ENCODE results near the gene KITLG. TPM values are rescaled to one million over a fixed set of nuclear protein-coding genes. Genes with fewer than 3 reads are reported as not detected.
A peak's percentile ranks its signal among the peaks of the same experiment; 100 is the strongest.

The KITLG gene
- total and polyA plus RNA-seq, 4 donors: 15.4 to 34.3 (median 20.2) TPM

DNA sequence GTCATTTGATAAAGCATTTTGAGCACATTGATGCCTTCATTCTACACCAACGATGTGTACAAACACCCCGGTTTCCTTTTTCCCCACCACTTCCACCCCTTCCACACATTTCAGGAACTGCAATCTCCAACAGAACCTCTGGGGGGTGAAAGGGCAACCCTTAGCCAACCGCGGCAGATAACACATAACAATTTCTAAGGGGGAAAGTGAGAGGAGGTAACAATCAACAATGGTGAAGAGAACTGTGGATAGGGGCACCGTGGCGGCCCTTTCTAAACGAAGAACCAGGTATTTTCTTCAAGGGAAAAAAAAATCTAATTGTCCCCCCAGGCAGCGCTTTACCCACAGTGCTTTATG is 1.1 kb downstream of the KITLG start:
- peak overlapping the region; percentile 79 for H3K4me3 ChIP-seq (ENCODE audit: low read depth, low read length)
- DNase-seq (ENCODE audit: low read depth in 4 of 6, low spot score in 6 of 6): peak in 2 of 6 donors; percentile 63 to 68
- no peaks in the 10 kb centered on the region for H3K9me3 ChIP-seq (ENCODE audit: control insufficient read depth, insufficient read depth, low read length)
- peaks cover 8% of the 10 kb centered on the region for H3K4me1 ChIP-seq (ENCODE audit: control insufficient read depth, insufficient read depth, low read length)
- 0% methylated on average over 1 of the region's 8 CpGs for WGBS (ENCODE audit: insufficient coverage)
- H3K27me3 ChIP-seq (ENCODE audit: control insufficient read depth, insufficient read depth, low read length): no peaks in the 10 kb centered on the region
- H3K36me3 ChIP-seq (ENCODE audit: control insufficient read depth, insufficient read depth, low read length): no peaks in the 10 kb centered on the region
- H3K27ac ChIP-seq (ENCODE audit: low read depth, low read length): peak overlapping the region; percentile 87

DNA sequence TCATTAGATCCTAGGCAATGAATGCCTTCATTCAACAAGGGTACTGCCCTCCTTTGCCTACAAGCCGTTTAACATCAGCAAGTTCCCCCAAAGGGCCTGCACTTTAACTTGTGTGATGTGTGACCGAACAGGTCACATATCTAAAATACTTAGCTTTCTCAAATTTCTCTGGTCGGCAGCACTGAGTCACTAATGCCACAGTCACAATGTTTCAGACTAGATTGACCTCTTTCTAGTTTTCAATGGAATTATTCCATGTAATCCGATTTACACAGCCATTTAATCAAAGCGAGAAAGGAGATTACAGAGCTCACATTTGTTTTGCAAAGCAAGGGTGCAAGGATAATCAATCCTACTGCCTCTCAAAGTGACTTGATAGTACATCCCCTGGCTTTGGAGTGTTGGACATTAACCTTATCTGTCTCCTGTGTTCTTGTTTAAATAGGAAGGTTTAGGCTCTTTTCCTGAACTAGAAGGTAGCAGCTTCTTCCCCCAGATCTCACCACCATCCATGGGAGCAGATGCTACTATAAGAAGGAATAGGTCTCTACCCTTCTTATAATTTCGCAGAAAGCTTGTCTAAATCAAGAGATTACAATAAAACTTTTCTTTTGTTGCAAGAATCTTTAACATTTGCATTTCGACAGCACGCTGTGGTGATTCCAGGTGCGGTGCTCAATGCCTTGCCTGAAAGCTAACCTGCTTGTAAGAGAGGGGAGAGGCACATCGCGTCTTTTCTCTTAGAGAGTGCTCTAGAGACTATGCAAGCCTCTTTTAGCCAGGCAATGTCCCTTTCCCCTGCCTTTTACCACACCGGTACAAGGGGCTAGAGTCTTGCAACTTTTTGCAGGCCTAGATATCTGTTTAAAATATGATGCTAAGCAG is 1.8 kb downstream of the KITLG start:
- Histone ChIP-seq H3K36me3 (ENCODE audit: control insufficient read depth, insufficient read depth, low read length) (no peaks in the 10 kb centered on the region), H3K4me3 (ENCODE audit: low read depth, low read length) (peak overlapping the region; percentile 79), H3K9me3 (ENCODE audit: control insufficient read depth, insufficient read depth, low read length) (no peaks in the 10 kb centered on the region), H3K27ac (ENCODE audit: low read depth, low read length) (peak overlapping the region; percentile 36), H3K27me3 (ENCODE audit: control insufficient read depth, insufficient read depth, low read length) (no peaks in the 10 kb centered on the region), H3K4me1 (ENCODE audit: control insufficient read depth, insufficient read depth, low read length) (peaks cover 8% of the 10 kb centered on the region)
- WGBS (ENCODE audit: insufficient coverage): 28% methylated on average over 7 of the region's 12 CpGs
- peak in 1 of 6 donors; percentile 27 for DNase-seq (ENCODE audit: low read depth in 4 of 6, low spot score in 6 of 6)

DNA sequence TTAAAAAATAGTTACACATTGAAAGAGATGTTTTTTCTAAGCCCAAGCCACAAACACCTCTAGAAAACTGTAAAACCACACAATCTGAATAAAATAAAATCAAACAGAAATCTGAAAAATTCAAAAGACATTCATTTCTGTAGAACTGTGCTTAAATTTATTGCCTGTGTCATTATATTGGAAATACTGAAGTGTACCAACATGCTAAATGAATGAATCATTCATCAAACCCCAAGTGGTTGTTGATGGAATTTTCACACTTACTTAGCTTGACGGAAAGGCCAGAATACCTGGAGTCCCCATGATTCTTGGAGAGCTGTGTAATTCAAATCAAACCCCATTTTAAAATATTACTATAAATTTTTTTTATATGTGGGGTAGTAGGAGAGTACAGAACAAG is 2.7 kb downstream of the KITLG start:
- no peak overlapping the region for H3K27ac ChIP-seq (ENCODE audit: low read depth, low read length)
- DNase-seq (ENCODE audit: low read depth in 4 of 6, low spot score in 6 of 6): peak in 1 of 6 donors; percentile 22
- no peaks in the 10 kb centered on the region for H3K36me3 ChIP-seq (ENCODE audit: control insufficient read depth, insufficient read depth, low read length)
- H3K9me3 ChIP-seq (ENCODE audit: control insufficient read depth, insufficient read depth, low read length): no peaks in the 10 kb centered on the region
- H3K27me3 ChIP-seq (ENCODE audit: control insufficient read depth, insufficient read depth, low read length): no peaks in the 10 kb centered on the region
- H3K4me1 ChIP-seq (ENCODE audit: control insufficient read depth, insufficient read depth, low read length): peaks cover 8% of the 10 kb centered on the region
- no peak overlapping the region for H3K4me3 ChIP-seq (ENCODE audit: low read depth, low read length)
- no CpG with 5 or more reads among the region's 1 CpG for WGBS (ENCODE audit: insufficient coverage)

DNA sequence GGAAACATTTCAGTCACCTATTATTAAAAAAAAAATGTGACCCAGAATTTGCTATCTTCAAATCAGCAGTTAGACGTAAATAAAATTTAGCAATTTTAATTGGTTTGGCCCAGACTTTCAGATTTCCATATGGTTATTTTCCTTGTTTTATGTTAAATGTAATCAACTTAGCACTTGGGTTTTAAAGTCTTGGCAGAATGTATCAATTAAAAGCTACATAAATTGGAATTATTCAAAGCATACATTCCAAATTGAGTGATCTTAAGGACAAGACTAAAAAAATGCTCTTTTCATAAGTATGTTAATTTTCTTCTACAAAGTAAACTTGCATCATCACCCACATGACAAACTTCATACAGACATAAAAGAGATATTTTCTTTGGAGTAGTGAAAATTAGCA is 3.4 kb downstream of the KITLG start:
- peak in 1 of 6 donors; percentile 62 for DNase-seq (ENCODE audit: low read depth in 4 of 6, low spot score in 6 of 6)
- no peak overlapping the region for H3K4me3 ChIP-seq (ENCODE audit: low read depth, low read length)
- no peaks in the 10 kb centered on the region for H3K27me3 ChIP-seq (ENCODE audit: control insufficient read depth, insufficient read depth, low read length)
- no peaks in the 10 kb centered on the region for H3K36me3 ChIP-seq (ENCODE audit: control insufficient read depth, insufficient read depth, low read length)
- WGBS (ENCODE audit: insufficient coverage): no CpG with 5 or more reads among the region's 1 CpG
- no peak overlapping the region for H3K27ac ChIP-seq (ENCODE audit: low read depth, low read length)
- H3K9me3 ChIP-seq (ENCODE audit: control insufficient read depth, insufficient read depth, low read length): no peaks in the 10 kb centered on the region
- peaks cover 8% of the 10 kb centered on the region for H3K4me1 ChIP-seq (ENCODE audit: control insufficient read depth, insufficient read depth, low read length)

DNA sequence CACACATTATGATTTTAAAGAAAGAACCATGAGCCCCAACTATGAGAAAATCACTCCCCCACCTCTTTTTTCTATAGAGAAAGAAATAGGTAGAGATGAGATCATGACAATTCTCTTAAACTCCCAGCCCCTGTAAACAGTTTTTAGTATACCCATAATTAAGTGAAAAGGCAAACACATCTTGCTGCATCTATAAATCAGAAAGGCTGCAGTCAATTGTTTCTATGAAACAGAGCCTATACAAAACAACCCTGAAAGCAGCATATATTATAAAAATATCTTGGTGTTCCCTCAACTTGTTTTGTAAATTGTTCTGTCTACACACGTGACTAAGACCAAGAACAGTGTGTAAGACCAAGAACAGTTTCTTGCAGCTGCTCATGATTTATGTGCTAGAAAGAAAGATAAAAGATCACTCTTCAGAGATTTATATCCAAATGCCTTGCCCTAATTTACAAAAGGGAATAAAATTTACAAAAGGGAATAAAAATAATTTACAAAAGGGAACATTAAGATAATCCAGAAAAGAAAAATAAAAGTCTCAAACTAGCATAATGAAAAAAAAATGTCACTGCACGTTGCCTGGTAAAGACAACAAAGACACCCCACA is 4.8 kb downstream of the KITLG start:
- WGBS (ENCODE audit: insufficient coverage): no CpG with 5 or more reads among the region's 2 CpGs
- H3K27ac ChIP-seq (ENCODE audit: low read depth, low read length): no peak overlapping the region
- DNase-seq (ENCODE audit: low read depth in 4 of 6, low spot score in 6 of 6): no peak
- no peaks in the 10 kb centered on the region for H3K27me3 ChIP-seq (ENCODE audit: control insufficient read depth, insufficient read depth, low read length)
- no peaks in the 10 kb centered on the region for H3K36me3 ChIP-seq (ENCODE audit: control insufficient read depth, insufficient read depth, low read length)
- H3K9me3 ChIP-seq (ENCODE audit: control insufficient read depth, insufficient read depth, low read length): no peaks in the 10 kb centered on the region
- H3K4me3 ChIP-seq (ENCODE audit: low read depth, low read length): no peak overlapping the region
- H3K4me1 ChIP-seq (ENCODE audit: control insufficient read depth, insufficient read depth, low read length): peaks cover 8% of the 10 kb centered on the region

DNA sequence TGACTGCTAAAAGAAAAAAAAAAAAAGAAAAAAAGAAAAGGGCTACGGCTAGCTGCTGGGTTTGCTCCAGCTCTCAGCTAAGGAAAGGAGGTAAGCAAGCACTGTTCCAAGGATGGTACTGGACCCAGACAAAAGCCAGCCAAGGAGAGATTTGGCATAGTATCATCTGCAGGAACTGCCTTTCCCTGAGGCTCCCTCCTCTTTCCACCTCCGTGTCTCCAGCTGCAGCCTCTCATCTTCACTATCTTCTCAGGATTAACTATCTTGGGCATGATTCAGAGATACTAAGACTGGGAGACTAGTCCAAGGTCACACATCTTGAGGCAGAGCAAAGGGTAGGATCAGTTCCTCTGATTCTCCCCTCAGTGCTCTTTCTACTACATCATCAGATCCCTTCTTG is 6.0 kb downstream of the KITLG start:
- H3K9me3 ChIP-seq (ENCODE audit: control insufficient read depth, insufficient read depth, low read length): no peaks in the 10 kb centered on the region
- WGBS (ENCODE audit: insufficient coverage): 58% methylated on average over 2 of the region's 2 CpGs
- H3K36me3 ChIP-seq (ENCODE audit: control insufficient read depth, insufficient read depth, low read length): no peaks in the 10 kb centered on the region
- H3K27me3 ChIP-seq (ENCODE audit: control insufficient read depth, insufficient read depth, low read length): no peaks in the 10 kb centered on the region
- no peaks in the 10 kb centered on the region for H3K4me1 ChIP-seq (ENCODE audit: control insufficient read depth, insufficient read depth, low read length)
- DNase-seq (ENCODE audit: low read depth in 4 of 6, low spot score in 6 of 6): no peak
- no peak overlapping the region for H3K27ac ChIP-seq (ENCODE audit: low read depth, low read length)
- H3K4me3 ChIP-seq (ENCODE audit: low read depth, low read length): no peak overlapping the region

DNA sequence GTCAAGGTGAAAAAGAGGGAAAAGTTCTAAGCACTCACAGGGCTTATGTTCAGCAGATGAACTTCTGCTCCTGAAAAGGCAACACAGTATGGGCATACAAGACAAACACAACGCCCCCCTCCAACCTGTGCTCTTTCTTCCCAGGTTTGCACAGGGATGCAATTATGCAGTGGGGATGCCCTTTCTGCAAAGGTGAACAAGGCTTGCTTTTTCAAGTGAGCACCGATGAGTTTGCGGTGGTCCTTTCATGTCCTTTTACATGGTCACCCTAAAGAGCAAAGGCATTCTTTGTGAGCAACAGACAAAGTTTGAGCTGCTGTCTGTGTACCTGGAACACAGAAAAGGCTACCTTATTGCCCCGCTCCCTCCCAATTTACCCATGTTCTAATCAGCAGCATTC is 6.7 kb downstream of the KITLG start:
- no peaks in the 10 kb centered on the region for H3K9me3 ChIP-seq (ENCODE audit: control insufficient read depth, insufficient read depth, low read length)
- H3K4me1 ChIP-seq (ENCODE audit: control insufficient read depth, insufficient read depth, low read length): no peaks in the 10 kb centered on the region
- H3K4me3 ChIP-seq (ENCODE audit: low read depth, low read length): no peak overlapping the region
- no peak for DNase-seq (ENCODE audit: low read depth in 4 of 6, low spot score in 6 of 6)
- H3K27ac ChIP-seq (ENCODE audit: low read depth, low read length): no peak overlapping the region
- H3K27me3 ChIP-seq (ENCODE audit: control insufficient read depth, insufficient read depth, low read length): no peaks in the 10 kb centered on the region
- no peaks in the 10 kb centered on the region for H3K36me3 ChIP-seq (ENCODE audit: control insufficient read depth, insufficient read depth, low read length)
- WGBS (ENCODE audit: insufficient coverage): 70% methylated on average over 3 of the region's 4 CpGs

DNA sequence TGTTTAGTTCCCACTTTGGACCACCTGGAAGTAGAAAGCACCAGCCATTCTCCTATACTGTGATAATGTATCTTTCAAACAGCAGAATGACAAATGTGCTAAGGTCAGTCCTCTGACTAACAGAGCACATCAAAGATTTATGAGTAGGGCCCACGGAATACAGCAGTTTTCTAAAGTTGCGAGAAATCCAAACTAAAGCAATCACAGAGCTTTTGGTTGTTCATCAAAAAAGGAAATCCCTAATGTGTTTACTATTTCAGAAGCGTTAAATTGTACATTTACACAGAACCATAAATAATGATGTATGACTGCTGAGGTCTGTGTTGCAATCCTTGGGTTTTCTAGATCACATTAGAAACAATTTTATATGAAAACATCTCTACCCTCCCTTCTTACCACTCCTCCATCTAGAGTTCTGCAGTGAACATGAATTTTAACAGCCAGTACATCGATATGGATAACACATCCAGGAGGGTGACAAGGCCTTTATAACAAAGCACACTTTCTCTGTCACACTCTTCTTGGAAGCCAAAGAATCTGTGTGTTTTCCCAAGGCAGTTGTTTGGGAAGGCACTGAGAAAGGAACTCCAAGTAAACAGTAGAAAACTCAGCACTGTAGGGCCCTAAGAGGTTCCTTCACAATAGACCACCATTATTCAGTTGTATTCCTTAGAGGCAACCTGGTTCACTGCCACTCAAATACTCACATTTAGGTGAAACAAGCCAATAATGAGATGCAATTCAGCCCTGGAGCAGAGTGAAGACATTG is 7.3 kb downstream of the KITLG start:
- Histone ChIP-seq H3K4me3 (ENCODE audit: low read depth, low read length) (no peak overlapping the region), H3K27me3 (ENCODE audit: control insufficient read depth, insufficient read depth, low read length) (no peaks in the 10 kb centered on the region), H3K27ac (ENCODE audit: low read depth, low read length) (no peak overlapping the region), H3K36me3 (ENCODE audit: control insufficient read depth, insufficient read depth, low read length) (no peaks in the 10 kb centered on the region), H3K4me1 (ENCODE audit: control insufficient read depth, insufficient read depth, low read length) (no peaks in the 10 kb centered on the region), H3K9me3 (ENCODE audit: control insufficient read depth, insufficient read depth, low read length) (no peaks in the 10 kb centered on the region)
- no peak for DNase-seq (ENCODE audit: low read depth in 4 of 6, low spot score in 6 of 6)
- WGBS (ENCODE audit: insufficient coverage): no CpG with 5 or more reads among the region's 4 CpGs

DNA sequence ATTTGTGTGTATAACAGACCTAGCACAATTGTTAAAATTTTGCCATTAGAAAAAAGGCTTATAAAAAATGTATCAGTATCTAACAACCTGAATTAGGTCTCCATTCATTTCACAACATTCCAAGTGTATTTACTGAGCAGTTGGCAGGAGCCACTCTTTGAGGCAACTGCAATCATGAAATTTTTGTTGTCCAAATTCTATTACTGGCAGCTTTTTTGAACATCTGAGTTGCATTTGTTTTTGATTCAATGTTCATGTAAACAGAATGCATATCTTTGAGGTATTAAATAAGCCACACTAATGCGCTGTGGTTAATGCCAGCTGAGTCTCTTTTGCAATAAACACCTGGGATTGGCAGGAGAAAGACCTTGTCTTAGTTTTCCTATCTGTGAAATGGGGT is 8.7 kb downstream of the KITLG start:
- DNase-seq (ENCODE audit: low read depth in 4 of 6, low spot score in 6 of 6): no peak
- WGBS (ENCODE audit: insufficient coverage): no CpG with 5 or more reads among the region's 1 CpG
- Histone ChIP-seq H3K27ac (ENCODE audit: low read depth, low read length) (no peak overlapping the region), H3K27me3 (ENCODE audit: control insufficient read depth, insufficient read depth, low read length) (no peaks in the 10 kb centered on the region), H3K9me3 (ENCODE audit: control insufficient read depth, insufficient read depth, low read length) (no peaks in the 10 kb centered on the region), H3K36me3 (ENCODE audit: control insufficient read depth, insufficient read depth, low read length) (no peaks in the 10 kb centered on the region), H3K4me1 (ENCODE audit: control insufficient read depth, insufficient read depth, low read length) (no peaks in the 10 kb centered on the region), H3K4me3 (ENCODE audit: low read depth, low read length) (no peak overlapping the region)

Data from spinal cord (tissue), 10 donors.